ACC112 (cell line): Measurements from ENCODE around the gene PLEKHG4B.

ENCODE experiments used
- H2AFZ ChIP-seq: fragments of 200-600 bp; sonication (generic); one replicate; pipeline ENCODE4 v1.6.0; 2017; ENCODE audit warnings: antibody characterized with exemption, low read length; ENCODE audit not compliant: unreplicated experiment
- H3K27ac ChIP-seq: fragments of 200-600 bp; sonication (generic); 2 replicates; pipeline ENCODE4 v1.5.1; 2014; ENCODE audit warnings: low read depth, mild to moderate bottlenecking, antibody characterized with exemption, low read length, moderate library complexity
- H3K27me3 ChIP-seq: fragments of 200-600 bp; sonication (generic); 2 replicates; pipeline ENCODE4 v1.6.1; 2014; ENCODE audit warnings: mild to moderate bottlenecking, antibody characterized with exemption, low read length, moderate library complexity, mixed read lengths; ENCODE audit not compliant: insufficient read depth
- H3K36me3 ChIP-seq: fragments of 200-600 bp; sonication (generic); 2 replicates; pipeline ENCODE4 v1.6.1; 2016; ENCODE audit warnings: mild to moderate bottlenecking, antibody characterized with exemption, low read length, moderate library complexity, mixed read lengths; ENCODE audit not compliant: insufficient read depth
- H3K4me1 ChIP-seq: fragments of 200-600 bp; sonication (generic); one replicate; pipeline ENCODE4 v1.6.1; 2016; ENCODE audit warnings: low read length, mixed read lengths; ENCODE audit not compliant: insufficient read depth, unreplicated experiment, control insufficient read depth
- H3K4me3 ChIP-seq: fragments of 200-600 bp; sonication (generic); 2 replicates; pipeline ENCODE4 v1.5.1; 2014; ENCODE audit warnings: mild to moderate bottlenecking, low read depth, low read length
- H3K79me2 ChIP-seq: fragments of 200-600 bp; sonication (generic); one replicate; pipeline ENCODE4 v1.6.0; 2016; ENCODE audit warnings: low read length; ENCODE audit not compliant: control insufficient read depth, unreplicated experiment, insufficient read depth

The PLEKHG4B gene

DNA sequence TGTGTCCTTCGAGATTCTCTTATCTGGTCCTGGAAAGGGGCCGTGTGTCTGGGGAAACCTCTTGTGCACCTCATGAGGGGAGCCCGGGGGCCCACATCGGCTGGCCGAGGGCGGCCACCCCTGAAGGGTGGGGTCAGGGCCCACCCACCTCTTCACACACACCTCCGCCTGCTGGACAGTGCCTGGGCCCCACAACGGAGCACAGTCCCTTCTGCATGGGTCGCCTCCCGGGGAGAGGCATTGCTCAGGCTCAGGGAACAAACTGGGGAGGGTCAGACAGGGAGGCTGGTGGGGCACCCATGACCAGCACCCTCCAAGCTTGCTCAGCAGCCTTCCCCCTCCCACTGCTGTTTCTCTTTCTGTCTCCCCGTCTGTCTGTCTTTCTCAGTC, 98.0 kb downstream of the PLEKHG4B start:
- H3K36me3 ChIP-seq, result no peaks in the 10 kb centered on the region
- no peaks in the 10 kb centered on the region for H3K27me3 ChIP-seq
- peaks cover 3% of the 10 kb centered on the region for H3K4me1 ChIP-seq
- H2AFZ ChIP-seq, result no peak overlapping the region
- no peak overlapping the region for H3K4me3 ChIP-seq
- no peaks in the 10 kb centered on the region for H3K79me2 ChIP-seq
- no peak overlapping the region for H3K27ac ChIP-seq

DNA sequence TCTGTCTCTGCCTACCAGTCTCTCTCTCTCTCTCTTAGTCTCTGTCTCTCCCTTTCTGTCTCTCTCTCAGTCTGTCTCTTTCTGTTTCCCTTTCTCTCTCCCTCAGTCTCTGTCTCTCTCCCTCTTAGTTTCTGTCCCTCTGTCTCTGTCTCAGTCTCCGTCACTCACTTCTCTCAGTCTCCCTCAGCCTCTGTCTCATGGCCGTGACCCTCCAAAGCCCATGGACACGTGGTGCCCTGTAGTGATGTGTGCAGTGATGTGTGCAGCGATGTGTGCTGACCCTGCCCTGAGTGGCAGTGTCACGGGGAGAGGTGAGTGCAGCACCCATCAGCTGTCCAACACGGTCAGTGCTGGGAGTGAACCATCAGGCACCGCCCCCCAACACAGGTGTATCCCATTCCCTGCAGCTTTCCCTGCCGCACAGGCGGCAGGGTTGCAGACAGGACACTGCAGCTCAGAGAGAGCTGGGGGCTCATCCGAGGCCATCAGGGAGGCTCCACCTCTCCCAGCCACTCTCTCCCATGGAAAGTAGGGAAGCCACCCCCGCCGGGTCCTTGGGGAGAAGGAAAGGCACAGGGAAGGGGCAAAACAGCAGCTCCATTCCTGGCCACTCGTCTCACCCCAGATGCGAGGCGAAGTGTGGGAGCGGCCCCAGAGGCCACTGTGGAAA, 98.5 kb downstream of the PLEKHG4B start:
- no peak overlapping the region for H3K4me3 ChIP-seq
- H3K4me1 ChIP-seq, result peaks cover 3% of the 10 kb centered on the region
- no peak overlapping the region for H3K27ac ChIP-seq
- H3K36me3 ChIP-seq, result no peaks in the 10 kb centered on the region
- no peak overlapping the region for H2AFZ ChIP-seq
- H3K27me3 ChIP-seq, result no peaks in the 10 kb centered on the region
- H3K79me2 ChIP-seq, result no peaks in the 10 kb centered on the region

GRCh38 chr5:191036-191948, 99.3 kb downstream of the PLEKHG4B start, which contains the start of gene LRRC14B:
Gene LRRC14B, plus strand, starts transcription at chr5:191495. Its CDS starts 44 bp downstream, at chr5:191539.
- Histone ChIP-seq H3K4me1 (peaks cover 3% of the 10 kb centered on the region), H3K27me3 (no peaks in the 10 kb centered on the region), H3K27ac (no peak within 1 kb of the TSS), H2AFZ (no peak within 1 kb of the TSS), H3K79me2 (no peaks in the 10 kb centered on the region), H3K4me3 (no peak within 1 kb of the TSS), H3K36me3 (no peaks in the 10 kb centered on the region)

GRCh38 chr5:191949-192690, 100.2 kb downstream of the PLEKHG4B start:
- no peaks in the 10 kb centered on the region for H3K79me2 ChIP-seq
- H3K4me1 ChIP-seq, result peaks cover 3% of the 10 kb centered on the region
- no peak overlapping the region for H3K27ac ChIP-seq
- no peaks in the 10 kb centered on the region for H3K27me3 ChIP-seq
- H2AFZ ChIP-seq, result no peak overlapping the region
- H3K4me3 ChIP-seq, result no peak overlapping the region
- no peaks in the 10 kb centered on the region for H3K36me3 ChIP-seq

- H3K36me3 ChIP-seq, result no peaks in the 10 kb centered on the region
- H2AFZ ChIP-seq, result no peak overlapping the region
- no peaks in the 10 kb centered on the region for H3K79me2 ChIP-seq
- H3K27ac ChIP-seq, result no peak overlapping the region
- H3K4me3 ChIP-seq, result no peak overlapping the region
- peaks cover 3% of the 10 kb centered on the region for H3K4me1 ChIP-seq
- H3K27me3 ChIP-seq, result no peaks in the 10 kb centered on the region
Measured at GRCh38 chr5:192691-192969, 100.7 kb downstream of the PLEKHG4B start.

GRCh38 chr5:192970-193831, 101.2 kb downstream of the PLEKHG4B start:
- peaks cover 2% of the 10 kb centered on the region for H3K4me1 ChIP-seq
- H3K27ac ChIP-seq, result no peak overlapping the region
- H3K79me2 ChIP-seq, result no peaks in the 10 kb centered on the region
- no peaks in the 10 kb centered on the region for H3K36me3 ChIP-seq
- no peak overlapping the region for H2AFZ ChIP-seq
- H3K4me3 ChIP-seq, result no peak overlapping the region
- H3K27me3 ChIP-seq, result no peaks in the 10 kb centered on the region

- Histone ChIP-seq H3K4me3 (no peak overlapping the region), H3K79me2 (no peaks in the 10 kb centered on the region), H2AFZ (no peak overlapping the region), H3K27ac (no peak overlapping the region), H3K27me3 (no peaks in the 10 kb centered on the region), H3K36me3 (no peaks in the 10 kb centered on the region), H3K4me1 (no peaks in the 10 kb centered on the region)
Measured at GRCh38 chr5:194102-194501, 102.1 kb downstream of the PLEKHG4B start.

GRCh38 chr5:194603-195209, 102.7 kb downstream of the PLEKHG4B start:
- H3K4me1 ChIP-seq, result no peaks in the 10 kb centered on the region

DNA sequence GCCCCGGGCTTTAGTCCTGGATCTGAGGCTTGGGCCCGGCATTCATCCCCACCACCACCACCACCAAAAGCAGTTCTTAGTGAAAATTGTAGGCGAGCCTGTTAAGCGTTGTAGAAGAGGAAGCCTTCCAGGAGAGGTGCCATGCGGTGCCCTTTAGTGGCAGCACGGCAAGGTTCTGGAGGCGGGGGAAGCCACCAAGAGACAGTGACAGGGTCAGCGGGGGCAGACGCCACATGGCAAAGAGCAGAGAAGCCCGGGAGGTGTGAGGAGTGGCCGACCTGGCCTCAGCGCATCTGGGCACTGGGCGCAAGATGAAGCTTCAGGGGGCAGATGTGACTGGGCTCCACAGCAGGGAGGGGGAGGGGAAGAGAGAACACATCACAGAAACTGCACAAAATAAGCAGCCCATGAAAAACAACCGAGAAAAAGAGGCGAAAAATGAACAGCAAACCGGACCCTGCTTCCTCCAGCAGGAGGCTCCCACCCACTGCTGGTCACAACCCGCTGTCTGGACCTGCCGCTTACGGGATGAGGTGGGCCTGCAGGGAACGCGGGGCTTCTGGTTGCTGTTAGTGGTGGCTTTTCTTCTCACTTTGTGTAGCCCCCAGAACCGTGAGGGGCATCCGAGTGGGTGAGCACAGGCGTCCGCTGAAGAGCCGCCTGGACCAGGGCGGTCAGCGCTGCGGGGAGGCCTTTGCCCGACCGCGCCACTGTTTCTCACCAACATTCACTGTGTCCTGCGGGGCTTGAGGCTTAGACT, 103.6 kb downstream of the PLEKHG4B start:
- no peaks in the 10 kb centered on the region for H3K36me3 ChIP-seq
- H3K4me3 ChIP-seq, result no peak overlapping the region

More at GRCh38 chr5:194603-195209, 102.7 kb downstream of the PLEKHG4B start:
- Histone ChIP-seq H3K4me3 (no peak overlapping the region), H3K36me3 (no peaks in the 10 kb centered on the region), H3K27ac (no peak overlapping the region), H3K27me3 (no peaks in the 10 kb centered on the region), H3K79me2 (no peaks in the 10 kb centered on the region), H2AFZ (no peak overlapping the region)

More for the DNA sequence above, 103.6 kb downstream of the PLEKHG4B start:
- Histone ChIP-seq H3K79me2 (no peaks in the 10 kb centered on the region), H2AFZ (no peak overlapping the region), H3K4me1 (no peaks in the 10 kb centered on the region), H3K27ac (no peak overlapping the region), H3K27me3 (no peaks in the 10 kb centered on the region)
